HEK293 (cell line): Measurements from ENCODE around the gene ZC3H12C.

Experiments used
- KLF9 ChIP-seq: fragments of 450-650 bp; formaldehyde crosslinking; IDR thresholded peaks from 2 replicates; pipeline ENCODE4 v1.5.1; 2016; ENCODE audit warnings: missing biosample characterization, missing genetic modification characterization, low read depth
- OVOL3 ChIP-seq: fragments of 450-650 bp; formaldehyde crosslinking; IDR thresholded peaks from 2 replicates; pipeline ENCODE4 v1.5.1; 2016; ENCODE audit warnings: missing biosample characterization, missing genetic modification characterization
- ZBTB7A ChIP-seq: fragments of 450-650 bp; formaldehyde crosslinking; IDR thresholded peaks from 2 replicates; pipeline ENCODE4 v1.5.1; 2016; ENCODE audit warnings: low read depth, missing biosample characterization, missing genetic modification characterization
- ZNF138 ChIP-seq: fragments of 450-650 bp; formaldehyde crosslinking; IDR thresholded peaks from 2 replicates; pipeline ENCODE4 v1.5.1; 2016; ENCODE audit warnings: missing biosample characterization, missing genetic modification characterization, borderline replicate concordance
- ZNF626 ChIP-seq: fragments of 450-650 bp; sonication (Bioruptor Pico); formaldehyde crosslinking; IDR thresholded peaks from 2 replicates; pipeline ENCODE4 v1.5.1; 2018; ENCODE audit warnings: missing biosample characterization, missing genetic modification characterization, inconsistent platforms
- TF ChIP-seq, protein P1 (sequence below): fragments of 450-650 bp; formaldehyde crosslinking; IDR thresholded peaks from 2 replicates; pipeline ENCODE4 v1.5.1; 2016; ENCODE audit warnings: missing biosample characterization, missing genetic modification characterization
- TF ChIP-seq, protein P2 (sequence below): fragments of 450-650 bp; formaldehyde crosslinking; IDR thresholded peaks from 2 replicates; pipeline ENCODE4 v1.5.1; 2016; ENCODE audit warnings: missing biosample characterization, missing genetic modification characterization
- TF ChIP-seq, protein P3 (sequence below): fragments of 450-650 bp; formaldehyde crosslinking; IDR thresholded peaks from 2 replicates; pipeline ENCODE4 v1.5.1; 2016; ENCODE audit warnings: missing biosample characterization, missing genetic modification characterization, low read depth

DNA sequence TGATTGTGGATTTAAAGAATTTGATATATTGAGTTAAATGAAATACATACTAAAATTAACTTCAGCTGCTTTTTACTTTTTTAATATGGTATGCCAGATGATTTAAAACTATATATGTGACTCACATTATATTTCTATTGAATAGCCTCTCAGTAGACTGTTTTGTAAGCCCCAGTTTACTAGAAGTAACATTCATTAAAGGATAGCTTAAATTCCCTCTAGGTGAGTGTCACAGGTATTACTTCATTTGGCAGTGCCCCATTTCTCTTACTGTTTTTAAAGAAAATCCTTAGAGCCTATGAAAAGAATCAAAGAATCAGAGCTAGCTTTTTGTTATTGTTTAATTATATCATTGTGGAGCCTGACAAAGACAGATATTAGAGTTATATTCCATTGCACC, 48.6 kb downstream of the ZC3H12C start:
- TF ChIP-seq, protein P1, sequence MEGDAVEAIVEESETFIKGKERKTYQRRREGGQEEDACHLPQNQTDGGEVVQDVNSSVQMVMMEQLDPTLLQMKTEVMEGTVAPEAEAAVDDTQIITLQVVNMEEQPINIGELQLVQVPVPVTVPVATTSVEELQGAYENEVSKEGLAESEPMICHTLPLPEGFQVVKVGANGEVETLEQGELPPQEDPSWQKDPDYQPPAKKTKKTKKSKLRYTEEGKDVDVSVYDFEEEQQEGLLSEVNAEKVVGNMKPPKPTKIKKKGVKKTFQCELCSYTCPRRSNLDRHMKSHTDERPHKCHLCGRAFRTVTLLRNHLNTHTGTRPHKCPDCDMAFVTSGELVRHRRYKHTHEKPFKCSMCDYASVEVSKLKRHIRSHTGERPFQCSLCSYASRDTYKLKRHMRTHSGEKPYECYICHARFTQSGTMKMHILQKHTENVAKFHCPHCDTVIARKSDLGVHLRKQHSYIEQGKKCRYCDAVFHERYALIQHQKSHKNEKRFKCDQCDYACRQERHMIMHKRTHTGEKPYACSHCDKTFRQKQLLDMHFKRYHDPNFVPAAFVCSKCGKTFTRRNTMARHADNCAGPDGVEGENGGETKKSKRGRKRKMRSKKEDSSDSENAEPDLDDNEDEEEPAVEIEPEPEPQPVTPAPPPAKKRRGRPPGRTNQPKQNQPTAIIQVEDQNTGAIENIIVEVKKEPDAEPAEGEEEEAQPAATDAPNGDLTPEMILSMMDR (tag by site-specific recombination), result no peak
- TF ChIP-seq ZNF138, result no peak
- TF ChIP-seq, protein P2, sequence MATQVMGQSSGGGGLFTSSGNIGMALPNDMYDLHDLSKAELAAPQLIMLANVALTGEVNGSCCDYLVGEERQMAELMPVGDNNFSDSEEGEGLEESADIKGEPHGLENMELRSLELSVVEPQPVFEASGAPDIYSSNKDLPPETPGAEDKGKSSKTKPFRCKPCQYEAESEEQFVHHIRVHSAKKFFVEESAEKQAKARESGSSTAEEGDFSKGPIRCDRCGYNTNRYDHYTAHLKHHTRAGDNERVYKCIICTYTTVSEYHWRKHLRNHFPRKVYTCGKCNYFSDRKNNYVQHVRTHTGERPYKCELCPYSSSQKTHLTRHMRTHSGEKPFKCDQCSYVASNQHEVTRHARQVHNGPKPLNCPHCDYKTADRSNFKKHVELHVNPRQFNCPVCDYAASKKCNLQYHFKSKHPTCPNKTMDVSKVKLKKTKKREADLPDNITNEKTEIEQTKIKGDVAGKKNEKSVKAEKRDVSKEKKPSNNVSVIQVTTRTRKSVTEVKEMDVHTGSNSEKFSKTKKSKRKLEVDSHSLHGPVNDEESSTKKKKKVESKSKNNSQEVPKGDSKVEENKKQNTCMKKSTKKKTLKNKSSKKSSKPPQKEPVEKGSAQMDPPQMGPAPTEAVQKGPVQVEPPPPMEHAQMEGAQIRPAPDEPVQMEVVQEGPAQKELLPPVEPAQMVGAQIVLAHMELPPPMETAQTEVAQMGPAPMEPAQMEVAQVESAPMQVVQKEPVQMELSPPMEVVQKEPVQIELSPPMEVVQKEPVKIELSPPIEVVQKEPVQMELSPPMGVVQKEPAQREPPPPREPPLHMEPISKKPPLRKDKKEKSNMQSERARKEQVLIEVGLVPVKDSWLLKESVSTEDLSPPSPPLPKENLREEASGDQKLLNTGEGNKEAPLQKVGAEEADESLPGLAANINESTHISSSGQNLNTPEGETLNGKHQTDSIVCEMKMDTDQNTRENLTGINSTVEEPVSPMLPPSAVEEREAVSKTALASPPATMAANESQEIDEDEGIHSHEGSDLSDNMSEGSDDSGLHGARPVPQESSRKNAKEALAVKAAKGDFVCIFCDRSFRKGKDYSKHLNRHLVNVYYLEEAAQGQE (tag by site-specific recombination), result no peak
- TF ChIP-seq OVOL3 (tag by site-specific recombination), result no peak
- TF ChIP-seq ZNF626 (tag by site-specific recombination), result no peak
- TF ChIP-seq, protein P3, sequence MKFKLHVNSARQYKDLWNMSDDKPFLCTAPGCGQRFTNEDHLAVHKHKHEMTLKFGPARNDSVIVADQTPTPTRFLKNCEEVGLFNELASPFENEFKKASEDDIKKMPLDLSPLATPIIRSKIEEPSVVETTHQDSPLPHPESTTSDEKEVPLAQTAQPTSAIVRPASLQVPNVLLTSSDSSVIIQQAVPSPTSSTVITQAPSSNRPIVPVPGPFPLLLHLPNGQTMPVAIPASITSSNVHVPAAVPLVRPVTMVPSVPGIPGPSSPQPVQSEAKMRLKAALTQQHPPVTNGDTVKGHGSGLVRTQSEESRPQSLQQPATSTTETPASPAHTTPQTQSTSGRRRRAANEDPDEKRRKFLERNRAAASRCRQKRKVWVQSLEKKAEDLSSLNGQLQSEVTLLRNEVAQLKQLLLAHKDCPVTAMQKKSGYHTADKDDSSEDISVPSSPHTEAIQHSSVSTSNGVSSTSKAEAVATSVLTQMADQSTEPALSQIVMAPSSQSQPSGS (tag by site-specific recombination), result no peak
- TF ChIP-seq ZBTB7A, result no peak
- TF ChIP-seq KLF9 (tag by site-specific recombination), result no peak
